Liver (tissue), 3 donors: ENCODE measurements around the gene DIP2A.

ENCODE experiments used
- ATF3 ChIP-seq: IDR thresholded peaks from 2 replicates; pipeline ENCODE4 v1.6.1; 2016; ENCODE audit warnings: antibody characterized with exemption
- CTCF ChIP-seq: fragments of 150-350 bp; IDR thresholded peaks from 2 replicates; pipeline ENCODE4 v1.5.1; 2017; ENCODE audit warnings: improper control_type of control experiment, low read depth, low read length; ENCODE audit not compliant: missing input control
- GABPA ChIP-seq, 2 donors: IDR thresholded peaks in 1 of 2; conservative IDR thresholded peaks in 1 of 2; 2 replicates each; pipeline ENCODE4 v1.6.1; 2016; ENCODE audit warnings: antibody characterized with exemption in 2 of 2, mild to moderate bottlenecking in 1 of 2, moderate library complexity in 1 of 2
- HNF4A ChIP-seq, 2 donors: conservative IDR thresholded peaks; 2 replicates each; pipeline ENCODE4 v1.6.1; 2016; ENCODE audit warnings: antibody characterized with exemption in 2 of 2, mild to moderate bottlenecking in 2 of 2
- JUND ChIP-seq, 2 donors: IDR thresholded peaks; 2 replicates each; pipeline ENCODE4 v1.6.1; 2016; ENCODE audit warnings: antibody characterized with exemption in 2 of 2
- NR2F2 ChIP-seq: IDR thresholded peaks from 2 replicates; pipeline ENCODE4 v1.6.1; 2016; ENCODE audit warnings: antibody characterized with exemption
- RAD21 ChIP-seq, 2 donors: IDR thresholded peaks; 2 replicates each; pipeline ENCODE4 v1.6.1; 2016; ENCODE audit warnings: antibody characterized with exemption in 2 of 2, mild to moderate bottlenecking in 2 of 2
- SP1 ChIP-seq: IDR thresholded peaks from 2 replicates; pipeline ENCODE4 v1.6.1; 2018; ENCODE audit warnings: antibody characterized with exemption, mild to moderate bottlenecking
- TAF1 ChIP-seq: conservative IDR thresholded peaks from 2 replicates; pipeline ENCODE4 v1.6.1; 2016; ENCODE audit warnings: antibody characterized with exemption, mild to moderate bottlenecking
- YY1 ChIP-seq: IDR thresholded peaks from 2 replicates; pipeline ENCODE4 v1.6.1; 2016; ENCODE audit warnings: antibody characterized with exemption, mild to moderate bottlenecking
- TF ChIP-seq, protein P1 (sequence below): IDR thresholded peaks from 2 replicates; pipeline ENCODE4 v1.6.1; 2016; ENCODE audit warnings: antibody characterized with exemption, mild to moderate bottlenecking
- TF ChIP-seq, protein P2 (sequence below): IDR thresholded peaks from 2 replicates; pipeline ENCODE4 v1.6.1; 2016; ENCODE audit warnings: antibody characterized with exemption
- TF ChIP-seq, protein P3 (sequence below): IDR thresholded peaks from 2 replicates; pipeline ENCODE4 v1.6.1; 2016; ENCODE audit warnings: antibody characterized with exemption
- donor health status: healthy.
- donor health status: healthy.

- no peak for TF ChIP-seq CTCF
- no peak for TF ChIP-seq ATF3
- no peak for TF ChIP-seq TAF1
- TF ChIP-seq, protein P1, sequence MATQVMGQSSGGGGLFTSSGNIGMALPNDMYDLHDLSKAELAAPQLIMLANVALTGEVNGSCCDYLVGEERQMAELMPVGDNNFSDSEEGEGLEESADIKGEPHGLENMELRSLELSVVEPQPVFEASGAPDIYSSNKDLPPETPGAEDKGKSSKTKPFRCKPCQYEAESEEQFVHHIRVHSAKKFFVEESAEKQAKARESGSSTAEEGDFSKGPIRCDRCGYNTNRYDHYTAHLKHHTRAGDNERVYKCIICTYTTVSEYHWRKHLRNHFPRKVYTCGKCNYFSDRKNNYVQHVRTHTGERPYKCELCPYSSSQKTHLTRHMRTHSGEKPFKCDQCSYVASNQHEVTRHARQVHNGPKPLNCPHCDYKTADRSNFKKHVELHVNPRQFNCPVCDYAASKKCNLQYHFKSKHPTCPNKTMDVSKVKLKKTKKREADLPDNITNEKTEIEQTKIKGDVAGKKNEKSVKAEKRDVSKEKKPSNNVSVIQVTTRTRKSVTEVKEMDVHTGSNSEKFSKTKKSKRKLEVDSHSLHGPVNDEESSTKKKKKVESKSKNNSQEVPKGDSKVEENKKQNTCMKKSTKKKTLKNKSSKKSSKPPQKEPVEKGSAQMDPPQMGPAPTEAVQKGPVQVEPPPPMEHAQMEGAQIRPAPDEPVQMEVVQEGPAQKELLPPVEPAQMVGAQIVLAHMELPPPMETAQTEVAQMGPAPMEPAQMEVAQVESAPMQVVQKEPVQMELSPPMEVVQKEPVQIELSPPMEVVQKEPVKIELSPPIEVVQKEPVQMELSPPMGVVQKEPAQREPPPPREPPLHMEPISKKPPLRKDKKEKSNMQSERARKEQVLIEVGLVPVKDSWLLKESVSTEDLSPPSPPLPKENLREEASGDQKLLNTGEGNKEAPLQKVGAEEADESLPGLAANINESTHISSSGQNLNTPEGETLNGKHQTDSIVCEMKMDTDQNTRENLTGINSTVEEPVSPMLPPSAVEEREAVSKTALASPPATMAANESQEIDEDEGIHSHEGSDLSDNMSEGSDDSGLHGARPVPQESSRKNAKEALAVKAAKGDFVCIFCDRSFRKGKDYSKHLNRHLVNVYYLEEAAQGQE: no peak
- TF ChIP-seq, protein P2, sequence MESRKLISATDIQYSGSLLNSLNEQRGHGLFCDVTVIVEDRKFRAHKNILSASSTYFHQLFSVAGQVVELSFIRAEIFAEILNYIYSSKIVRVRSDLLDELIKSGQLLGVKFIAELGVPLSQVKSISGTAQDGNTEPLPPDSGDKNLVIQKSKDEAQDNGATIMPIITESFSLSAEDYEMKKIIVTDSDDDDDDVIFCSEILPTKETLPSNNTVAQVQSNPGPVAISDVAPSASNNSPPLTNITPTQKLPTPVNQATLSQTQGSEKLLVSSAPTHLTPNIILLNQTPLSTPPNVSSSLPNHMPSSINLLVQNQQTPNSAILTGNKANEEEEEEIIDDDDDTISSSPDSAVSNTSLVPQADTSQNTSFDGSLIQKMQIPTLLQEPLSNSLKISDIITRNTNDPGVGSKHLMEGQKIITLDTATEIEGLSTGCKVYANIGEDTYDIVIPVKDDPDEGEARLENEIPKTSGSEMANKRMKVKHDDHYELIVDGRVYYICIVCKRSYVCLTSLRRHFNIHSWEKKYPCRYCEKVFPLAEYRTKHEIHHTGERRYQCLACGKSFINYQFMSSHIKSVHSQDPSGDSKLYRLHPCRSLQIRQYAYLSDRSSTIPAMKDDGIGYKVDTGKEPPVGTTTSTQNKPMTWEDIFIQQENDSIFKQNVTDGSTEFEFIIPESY: no peak
- no peak for TF ChIP-seq GABPA (IDR thresholded peaks at IDR 0.05 in 1 of 2, conservative IDR thresholded peaks at IDR 0.05 in 1 of 2)
- TF ChIP-seq JUND (IDR thresholded peaks at IDR 0.05): no peak
- no peak for TF ChIP-seq SP1
- no peak for TF ChIP-seq RAD21 (IDR thresholded peaks at IDR 0.05)
- TF ChIP-seq YY1: no peak
- TF ChIP-seq, protein P3, sequence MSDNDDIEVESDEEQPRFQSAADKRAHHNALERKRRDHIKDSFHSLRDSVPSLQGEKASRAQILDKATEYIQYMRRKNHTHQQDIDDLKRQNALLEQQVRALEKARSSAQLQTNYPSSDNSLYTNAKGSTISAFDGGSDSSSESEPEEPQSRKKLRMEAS: no peak
- TF ChIP-seq HNF4A (conservative IDR thresholded peaks at IDR 0.05): no peak
- no peak for TF ChIP-seq NR2F2
These were observed 38.2 kb upstream of the DIP2A start for GRCh38 chr21:46420241-46421190.
